ENCODE measurements around the gene MICAL2. TPM values are rescaled to one million over a fixed set of nuclear protein-coding genes. Genes with fewer than 3 reads are reported as not detected.

Gene MICAL2
- total RNA-seq, 1 donor from 2014 or later: 4.4 TPM

DNA sequence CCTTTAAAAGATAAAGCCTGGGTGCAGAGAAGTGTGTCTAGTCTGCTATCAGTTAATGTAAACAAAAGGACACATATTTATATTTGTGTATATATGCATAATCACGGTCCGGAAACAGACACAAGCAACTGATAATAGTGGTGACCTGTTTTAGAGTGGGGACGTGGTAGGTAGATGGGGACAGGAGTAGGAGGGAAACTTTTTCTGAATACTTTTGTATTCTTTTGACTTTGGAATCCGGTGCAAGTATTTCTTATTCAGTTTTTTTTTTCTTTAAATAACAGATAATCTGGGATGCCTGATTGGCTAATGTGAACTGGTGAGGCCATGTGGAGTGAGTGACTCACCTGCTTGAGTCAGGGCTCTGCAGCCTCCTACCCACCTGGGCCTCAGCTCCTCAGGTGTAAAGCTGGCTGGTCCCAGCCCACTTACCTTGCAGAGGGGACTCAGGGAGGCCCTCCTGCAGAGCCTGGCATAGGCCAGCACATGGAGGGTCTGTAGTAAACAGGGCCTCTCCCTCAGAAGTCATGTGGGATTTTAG is 15.3 kb downstream of the MICAL2 start:
- Mint-ChIP-seq H3K27me3 (ENCODE audit: unreplicated experiment) (peaks cover 11% of the 10 kb centered on the region), H3K27ac (ENCODE audit: unreplicated experiment) (no peak overlapping the region), H3K36me3 (ENCODE audit: unreplicated experiment) (peaks cover 4% of the 10 kb centered on the region), H3K9me3 (ENCODE audit: unreplicated experiment) (peaks cover 4% of the 10 kb centered on the region), H3K4me1 (ENCODE audit: low read depth, unreplicated experiment) (peaks cover 22% of the 10 kb centered on the region), H3K4me3 (ENCODE audit: unreplicated experiment) (no peak overlapping the region)
- no peak for DNase-seq
- TF ChIP-seq, protein P1, sequence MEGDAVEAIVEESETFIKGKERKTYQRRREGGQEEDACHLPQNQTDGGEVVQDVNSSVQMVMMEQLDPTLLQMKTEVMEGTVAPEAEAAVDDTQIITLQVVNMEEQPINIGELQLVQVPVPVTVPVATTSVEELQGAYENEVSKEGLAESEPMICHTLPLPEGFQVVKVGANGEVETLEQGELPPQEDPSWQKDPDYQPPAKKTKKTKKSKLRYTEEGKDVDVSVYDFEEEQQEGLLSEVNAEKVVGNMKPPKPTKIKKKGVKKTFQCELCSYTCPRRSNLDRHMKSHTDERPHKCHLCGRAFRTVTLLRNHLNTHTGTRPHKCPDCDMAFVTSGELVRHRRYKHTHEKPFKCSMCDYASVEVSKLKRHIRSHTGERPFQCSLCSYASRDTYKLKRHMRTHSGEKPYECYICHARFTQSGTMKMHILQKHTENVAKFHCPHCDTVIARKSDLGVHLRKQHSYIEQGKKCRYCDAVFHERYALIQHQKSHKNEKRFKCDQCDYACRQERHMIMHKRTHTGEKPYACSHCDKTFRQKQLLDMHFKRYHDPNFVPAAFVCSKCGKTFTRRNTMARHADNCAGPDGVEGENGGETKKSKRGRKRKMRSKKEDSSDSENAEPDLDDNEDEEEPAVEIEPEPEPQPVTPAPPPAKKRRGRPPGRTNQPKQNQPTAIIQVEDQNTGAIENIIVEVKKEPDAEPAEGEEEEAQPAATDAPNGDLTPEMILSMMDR (IDR thresholded peaks at IDR 0.05; ENCODE audit: partially characterized antibody, unreplicated experiment): no peak

DNA sequence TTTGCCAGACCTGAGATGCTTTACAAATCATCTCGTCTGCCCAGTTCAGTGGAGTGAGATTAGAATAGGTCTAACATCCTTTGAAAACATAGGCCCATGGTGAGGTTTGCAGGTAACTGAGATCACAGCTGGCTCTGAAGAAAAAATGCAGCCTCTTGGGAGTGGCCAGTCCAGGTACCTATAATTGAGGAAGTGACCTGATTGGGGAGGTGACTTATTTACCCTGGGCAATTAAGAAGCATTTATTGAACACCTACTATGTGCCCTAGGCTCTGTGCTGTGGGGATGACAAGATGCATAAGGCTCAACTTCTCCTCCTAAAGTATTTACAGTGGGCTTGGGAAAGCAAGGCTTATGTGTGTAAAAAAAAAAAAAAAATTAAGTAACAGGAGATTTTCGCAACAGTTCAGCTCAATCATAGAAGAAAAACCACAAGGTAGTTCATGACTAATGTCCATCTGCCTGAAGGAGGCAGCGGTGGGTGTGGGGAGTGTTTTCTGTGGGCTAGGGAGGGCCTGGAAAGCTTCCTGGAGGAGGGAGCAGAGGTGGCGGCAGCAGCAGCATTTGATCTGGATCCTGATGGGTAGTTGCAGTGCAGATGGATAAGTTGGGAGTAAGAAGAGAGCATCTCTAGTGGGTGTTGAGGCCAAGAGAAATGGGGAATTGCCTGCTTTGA is 16.1 kb downstream of the MICAL2 start:
- peaks cover 15% of the 10 kb centered on the region for H3K4me1 Mint-ChIP-seq (ENCODE audit: low read depth, unreplicated experiment)
- H3K9me3 Mint-ChIP-seq (ENCODE audit: unreplicated experiment): peaks cover 4% of the 10 kb centered on the region
- peak overlapping the region; percentile 30 for H3K4me3 Mint-ChIP-seq (ENCODE audit: unreplicated experiment)
- DNase-seq: no peak
- no peak overlapping the region for H3K27ac Mint-ChIP-seq (ENCODE audit: unreplicated experiment)
- TF ChIP-seq, protein P1 (IDR thresholded peaks at IDR 0.05; ENCODE audit: partially characterized antibody, unreplicated experiment): no peak
- peaks cover 11% of the 10 kb centered on the region for H3K27me3 Mint-ChIP-seq (ENCODE audit: unreplicated experiment)
- peaks cover 4% of the 10 kb centered on the region for H3K36me3 Mint-ChIP-seq (ENCODE audit: unreplicated experiment)

DNA sequence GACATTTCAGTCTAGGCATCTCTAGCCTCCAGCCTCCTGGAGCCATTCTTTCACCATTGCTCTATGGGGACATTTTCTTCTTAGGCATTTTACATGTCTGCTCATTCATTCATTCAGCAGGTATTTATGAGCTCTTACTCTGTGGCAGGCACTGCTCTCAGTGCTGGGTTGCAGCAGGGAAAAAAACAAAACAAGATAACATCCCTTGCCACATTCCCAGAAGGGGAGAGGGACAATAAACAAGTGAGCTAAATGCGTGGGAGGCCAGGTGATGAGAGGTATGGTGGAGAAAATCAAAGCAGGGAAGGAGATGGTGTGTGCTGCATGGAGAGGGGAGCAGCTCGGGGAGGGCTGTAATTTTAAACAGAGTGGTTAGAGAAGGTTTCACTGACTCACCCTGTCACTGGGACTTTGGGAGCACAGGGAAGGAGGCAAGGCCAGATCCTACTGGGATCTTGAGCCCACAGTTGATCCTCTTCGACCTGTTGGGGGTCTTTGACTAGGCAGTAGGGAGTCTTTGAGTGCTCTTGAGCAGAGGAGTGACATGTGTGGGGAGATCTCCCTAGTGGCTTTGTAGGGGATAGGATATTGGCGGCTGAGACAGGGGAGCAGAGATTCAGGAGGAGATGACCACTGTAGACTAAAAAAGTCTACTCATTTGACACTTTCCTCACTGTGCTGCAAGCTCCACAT is 17.0 kb downstream of the MICAL2 start:
- TF ChIP-seq, protein P1 (IDR thresholded peaks at IDR 0.05; ENCODE audit: partially characterized antibody, unreplicated experiment): no peak
- Mint-ChIP-seq H3K36me3 (ENCODE audit: unreplicated experiment) (peaks cover 4% of the 10 kb centered on the region), H3K4me3 (ENCODE audit: unreplicated experiment) (no peak overlapping the region), H3K4me1 (ENCODE audit: low read depth, unreplicated experiment) (peaks cover 12% of the 10 kb centered on the region), H3K9me3 (ENCODE audit: unreplicated experiment) (no peaks in the 10 kb centered on the region), H3K27ac (ENCODE audit: unreplicated experiment) (no peak overlapping the region), H3K27me3 (ENCODE audit: unreplicated experiment) (peaks cover 11% of the 10 kb centered on the region)
- no peak for DNase-seq

DNA sequence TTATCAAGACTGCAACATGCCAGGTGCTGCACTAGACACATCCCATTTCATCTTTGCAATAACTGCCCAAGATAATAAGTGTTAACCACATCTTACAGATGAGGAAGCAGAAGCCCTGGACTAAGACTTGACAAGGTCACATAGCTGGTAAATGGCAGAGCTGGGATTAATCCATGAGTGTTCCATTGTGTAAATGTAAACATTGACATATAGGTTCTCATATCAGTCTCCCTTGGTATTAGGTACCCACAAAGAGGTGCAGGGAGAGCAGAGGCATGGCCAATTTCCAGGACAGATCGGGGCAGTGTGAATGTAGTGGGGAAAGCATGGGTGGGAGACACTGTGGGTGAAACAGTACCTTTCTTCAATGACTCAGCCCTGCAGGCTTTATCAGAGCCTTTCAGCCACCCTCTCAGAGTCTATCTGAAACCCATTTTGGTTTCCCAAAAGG is 17.9 kb downstream of the MICAL2 start:
- Mint-ChIP-seq H3K36me3 (ENCODE audit: unreplicated experiment) (peaks cover 4% of the 10 kb centered on the region), H3K27ac (ENCODE audit: unreplicated experiment) (no peak overlapping the region), H3K27me3 (ENCODE audit: unreplicated experiment) (peaks cover 11% of the 10 kb centered on the region), H3K4me1 (ENCODE audit: low read depth, unreplicated experiment) (peaks cover 12% of the 10 kb centered on the region), H3K4me3 (ENCODE audit: unreplicated experiment) (no peak overlapping the region), H3K9me3 (ENCODE audit: unreplicated experiment) (no peaks in the 10 kb centered on the region)
- TF ChIP-seq, protein P1 (IDR thresholded peaks at IDR 0.05; ENCODE audit: partially characterized antibody, unreplicated experiment): no peak
- DNase-seq: no peak

DNA sequence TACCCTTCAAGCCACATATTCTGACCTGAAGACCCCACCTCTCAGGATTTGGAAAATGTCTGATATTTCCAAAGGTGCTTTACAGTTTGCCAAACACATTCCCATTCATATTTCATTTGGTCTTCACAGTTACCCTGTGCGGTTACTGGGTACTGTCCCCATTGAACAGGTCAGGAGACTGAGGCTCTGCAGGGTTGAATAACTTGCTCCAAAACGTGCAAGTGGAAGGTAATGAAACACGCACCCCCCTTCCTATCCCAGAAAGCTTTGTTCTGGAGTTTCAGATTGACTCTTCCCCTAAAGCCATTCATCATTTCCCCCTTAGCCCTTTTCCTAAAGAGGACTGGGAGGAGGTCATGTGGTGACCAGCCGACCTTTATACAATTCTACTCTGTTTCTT is 18.8 kb downstream of the MICAL2 start:
- Mint-ChIP-seq H3K27ac (ENCODE audit: unreplicated experiment) (no peak overlapping the region), H3K36me3 (ENCODE audit: unreplicated experiment) (peaks cover 4% of the 10 kb centered on the region), H3K4me3 (ENCODE audit: unreplicated experiment) (no peak overlapping the region), H3K27me3 (ENCODE audit: unreplicated experiment) (peaks cover 11% of the 10 kb centered on the region), H3K9me3 (ENCODE audit: unreplicated experiment) (no peaks in the 10 kb centered on the region), H3K4me1 (ENCODE audit: low read depth, unreplicated experiment) (peaks cover 5% of the 10 kb centered on the region)
- TF ChIP-seq, protein P1 (IDR thresholded peaks at IDR 0.05; ENCODE audit: partially characterized antibody, unreplicated experiment): no peak
- DNase-seq: no peak

Data from glutamatergic neuron (in vitro differentiated cells).